ENCODE measurements around the gene WDR6.

GRCh38 chr3:49023775-49024174 is 16.6 kb downstream of the WDR6 start:
- TF ChIP-seq CTCF (IDR thresholded peaks at IDR 0.05; ENCODE audit: insufficient read depth, low read length, poor library complexity, severe bottlenecking) (no peak), EZH2phosphoT487 (conservative IDR thresholded peaks at IDR 0.05; ENCODE audit: low read length) (no peak)
